IMR-90 (cell line): ENCODE results near the gene NPPB. TPM values are rescaled to one million over a fixed set of nuclear protein-coding genes. Genes with fewer than 3 reads are reported as not detected.

Experiments
- ATAC-seq: fragments of 200-7000 bp; cut with Tn5 transposase; 2 replicates; pipeline ENCODE4 v1.9.1; 2020; ENCODE audit warnings: low read depth, mild to moderate bottlenecking, moderate library complexity
- BruUV-seq: library from RNA; stranded (reverse); fragments of 400-500 nt; replicated peaks from 2 replicates; lab custom pipeline; 2021; lab: Mats Ljungman, UMichigan
- CTCF ChIA-PET: fragments of 300-600 bp; formaldehyde crosslinking; extraction: SDS; loops from one replicate; lab custom pipeline; 2021; ENCODE audit warnings: antibody characterized with exemption; lab: Yijun Ruan, JAX
- POLR2A ChIA-PET: fragments of 300-600 bp; sonication (Branson Sonifier 250); formaldehyde crosslinking; loops from one replicate; lab custom pipeline; 2022; ENCODE audit warnings: antibody characterized with exemption; ENCODE audit not compliant: unreplicated experiment; lab: Charles Lee
- DNase-seq: peaks from one replicate; pipeline ENCODE4 v3.0.0; 2013
- H2AFZ ChIP-seq: replicated peaks from 2 replicates; pipeline ENCODE3; 2013; ENCODE audit warnings: low read length, mild to moderate bottlenecking; ENCODE audit not compliant: poor library complexity
- H2AK5ac ChIP-seq: 2 replicates; pipeline ENCODE4 v1.6.1; 2013; ENCODE audit warnings: low read depth, low read length, inconsistent platforms
- H2AK9ac ChIP-seq: replicated peaks from 2 replicates; pipeline ENCODE3; 2013; ENCODE audit warnings: mild to moderate bottlenecking, low read depth, low read length, moderate library complexity; ENCODE audit not compliant: poor library complexity
- H2BK120ac ChIP-seq: 2 replicates; pipeline ENCODE4 v1.6.1; 2013; ENCODE audit warnings: low read depth, low read length, inconsistent platforms
- H2BK15ac ChIP-seq: 3 replicates; pipeline ENCODE4 v1.6.1; 2013; ENCODE audit warnings: low read depth, low read length, inconsistent platforms
- H2BK20ac ChIP-seq: 2 replicates; pipeline ENCODE4 v1.6.1; 2013; ENCODE audit warnings: low read depth, mild to moderate bottlenecking, inconsistent platforms, low read length, moderate library complexity
- H2BK5ac ChIP-seq: 2 replicates; pipeline ENCODE4 v1.6.1; 2013; ENCODE audit warnings: mild to moderate bottlenecking, low read depth, low read length, inconsistent platforms; ENCODE audit not compliant: poor library complexity, severe bottlenecking
- H3K14ac ChIP-seq: replicated peaks from 2 replicates; pipeline ENCODE4 v1.6.1; 2013; ENCODE audit warnings: low read depth, low read length, inconsistent platforms
- H3K18ac ChIP-seq: 2 replicates; pipeline ENCODE4 v1.6.1; 2013; ENCODE audit warnings: low read depth, low read length, control low read depth
- H3K23ac ChIP-seq: 2 replicates; pipeline ENCODE4 v1.6.1; 2013; ENCODE audit warnings: low read depth, low read length, inconsistent platforms
- H3K27ac ChIP-seq: 2 replicates; pipeline ENCODE4 v1.5.1; 2013; ENCODE audit warnings: mild to moderate bottlenecking, control low read depth, low read length; ENCODE audit not compliant: insufficient read depth
- H3K27me3 ChIP-seq: 2 replicates; pipeline ENCODE4 v1.6.1; 2013; ENCODE audit warnings: low read length; ENCODE audit not compliant: control insufficient read depth, insufficient read depth
- H3K36me3 ChIP-seq: 2 replicates; pipeline ENCODE4 v1.6.1; 2013; ENCODE audit warnings: low read length, mixed read lengths; ENCODE audit not compliant: control insufficient read depth, insufficient read depth
- H3K4ac ChIP-seq: 2 replicates; pipeline ENCODE4 v1.6.1; 2013; ENCODE audit warnings: low read depth, low read length, inconsistent platforms
- H3K4me1 ChIP-seq: 2 replicates; pipeline ENCODE4 v1.6.1; 2013; ENCODE audit warnings: low read length, mixed read lengths; ENCODE audit not compliant: control insufficient read depth, insufficient read depth
- H3K4me2 ChIP-seq: 2 replicates; pipeline ENCODE4 v1.6.1; 2013; ENCODE audit warnings: low read depth, mild to moderate bottlenecking, control low read depth, low read length, moderate library complexity
- H3K4me3 ChIP-seq: 2 replicates; pipeline ENCODE4 v1.5.1; 2013; ENCODE audit warnings: low read depth, mild to moderate bottlenecking, control low read depth, low read length, moderate library complexity; ENCODE audit not compliant: insufficient read depth
- H3K56ac ChIP-seq: 2 replicates; pipeline ENCODE4 v1.6.1; 2013; ENCODE audit warnings: low read length, inconsistent platforms; ENCODE audit not compliant: insufficient read depth; ENCODE audit errors: extremely low read depth
- H3K79me1 ChIP-seq, 2 experiments: 2 replicates each; pipeline ENCODE4 v1.6.1; 2013; ENCODE audit warnings: low read length in 2 of 2, inconsistent platforms in 1 of 2, low read depth in 1 of 2
- H3K9ac ChIP-seq: 2 replicates; pipeline ENCODE4 v1.6.1; 2013; ENCODE audit warnings: low read depth, low read length, control low read depth
- H3K9me1 ChIP-seq: 2 replicates; pipeline ENCODE4 v1.6.1; 2013; ENCODE audit warnings: low read length, inconsistent platforms; ENCODE audit not compliant: insufficient read depth
- H3K9me3 ChIP-seq: 2 replicates; pipeline ENCODE4 v1.6.1; 2013; ENCODE audit warnings: low read length; ENCODE audit not compliant: control insufficient read depth, insufficient read depth
- H4K20me1 ChIP-seq: 2 replicates; pipeline ENCODE4 v1.6.1; 2013; ENCODE audit warnings: low read length, inconsistent platforms; ENCODE audit not compliant: insufficient read depth
- H4K5ac ChIP-seq: 2 replicates; pipeline ENCODE4 v1.6.1; 2013; ENCODE audit warnings: mild to moderate bottlenecking, low read depth, low read length, control low read depth
- H4K8ac ChIP-seq, 2 experiments: 2 replicates each; pipeline ENCODE4 v1.6.1; 2013; ENCODE audit warnings: low read depth in 2 of 2, low read length in 2 of 2, control low read depth in 1 of 2, inconsistent platforms in 1 of 2
- H4K91ac ChIP-seq: 2 replicates; pipeline ENCODE4 v1.6.1; 2013; ENCODE audit warnings: low read depth, low read length, inconsistent platforms; ENCODE audit not compliant: insufficient read depth
- BHLHE40 ChIP-seq: fragments of 150-350 bp; IDR thresholded peaks from 2 replicates; pipeline ENCODE4 v1.6.1; 2016; ENCODE audit warnings: mild to moderate bottlenecking, low read depth, low read length
- CEBPB ChIP-seq: IDR thresholded peaks from 2 replicates; pipeline ENCODE4 v1.6.1; 2012; ENCODE audit warnings: low read depth, low read length, improper control_type of control experiment
- CHD1 ChIP-seq: IDR thresholded peaks from 2 replicates; pipeline ENCODE4 v1.6.1; 2012; ENCODE audit warnings: low read depth, low read length, improper control_type of control experiment
- ELK1 ChIP-seq: fragments of 150-350 bp; IDR thresholded peaks from 2 replicates; pipeline ENCODE4 v1.6.1; 2016; ENCODE audit warnings: low read depth, mild to moderate bottlenecking, low read length, moderate library complexity, borderline replicate concordance
- FOS ChIP-seq: fragments of 150-350 bp; IDR thresholded peaks from 2 replicates; pipeline ENCODE4 v1.6.1; 2016; ENCODE audit warnings: low read depth, low read length
- MAFK ChIP-seq: IDR thresholded peaks from 2 replicates; pipeline ENCODE4 v1.6.1; 2012; ENCODE audit warnings: low read depth, low read length, improper control_type of control experiment
- MAZ ChIP-seq: IDR thresholded peaks from 2 replicates; pipeline ENCODE4 v1.6.1; 2012; ENCODE audit warnings: low read depth, mild to moderate bottlenecking, low read length, improper control_type of control experiment, moderate library complexity, borderline replicate concordance
- MXI1 ChIP-seq: IDR thresholded peaks from 2 replicates; pipeline ENCODE4 v1.6.1; 2012; ENCODE audit warnings: low read depth, mild to moderate bottlenecking, low read length, moderate library complexity, borderline replicate concordance
- NFE2L2 ChIP-seq: fragments of 150-350 bp; IDR thresholded peaks from 2 replicates; pipeline ENCODE4 v1.6.1; 2016; ENCODE audit warnings: low read depth, mild to moderate bottlenecking, low read length
- POLR2A ChIP-seq: IDR thresholded peaks from 2 replicates; pipeline ENCODE4 v1.6.1; 2012; ENCODE audit warnings: mild to moderate bottlenecking, low read depth, low read length
- RAD21 ChIP-seq: IDR thresholded peaks from 2 replicates; pipeline ENCODE4 v1.6.1; 2012; ENCODE audit warnings: low read length, improper control_type of control experiment
- RCOR1 ChIP-seq: IDR thresholded peaks from 2 replicates; pipeline ENCODE4 v1.6.1; 2012; ENCODE audit warnings: mild to moderate bottlenecking, low read length, improper control_type of control experiment; ENCODE audit not compliant: insufficient replicate concordance
- RFX5 ChIP-seq: IDR thresholded peaks from 2 replicates; pipeline ENCODE4 v1.8.0; 2012; ENCODE audit warnings: low read depth, mild to moderate bottlenecking, low read length, moderate library complexity
- SMC3 ChIP-seq: fragments of 150-350 bp; IDR thresholded peaks from 2 replicates; pipeline ENCODE4 v1.6.1; 2016; ENCODE audit warnings: low read depth, mild to moderate bottlenecking, antibody characterized with exemption, low read length, moderate library complexity
- WGBS, 2 experiments: methylation state at CpG; one replicate each; pipeline versions ENCODE4 v1.1.5 to v1.1.7; 2013; ENCODE audit warnings: missing lambda C conversion rate in 2 of 2; ENCODE audit not compliant: insufficient read length in 1 of 2; ENCODE audit errors: extremely low coverage in 2 of 2; 5-methylcytosine and 5-hydroxymethylcytosine counted together
- dilution Hi-C: fragments of 300-500 bp; cut with HindIII; formaldehyde crosslinking; loops from one replicate; pipeline ENCODE4 v1.14.3; 2018; ENCODE audit warnings: low sequenced_read_pairs; ENCODE audit not compliant: unreplicated experiment
- in situ Hi-C: fragments of 300-500 bp; cut with MboI; formaldehyde crosslinking; loops from 3 replicates; pipeline ENCODE4 v1.14.3; 2019; ENCODE audit warnings: low sequenced_read_pairs, inconsistent platforms, mixed read lengths
- intact Hi-C: fragments of 100-400 bp; cut with micrococcal nuclease; formaldehyde crosslinking; loops from 2 replicates; pipeline ENCODE4 v1.10.0; 2022
- polyA plus RNA-seq, 3 experiments: library from polyadenylated mRNA; depleted of rRNA; stranded (reverse); fragments of >200 nt; gene quantifications; 2 replicates each; pipeline ENCODE4 v1.2.3, GENCODE V29; 2012; ENCODE audit warnings: low replicate concordance in 1 of 3
- total RNA-seq: library from RNA; depleted of rRNA; stranded (reverse); fragments of >200 nt; gene quantifications from 2 replicates; pipeline ENCODE4 v1.2.3, GENCODE V29; 2012
- TF ChIP-seq, protein P1 (sequence below): fragments of 150-350 bp; IDR thresholded peaks from 2 replicates; pipeline ENCODE4 v1.6.1; 2017; ENCODE audit warnings: mild to moderate bottlenecking, antibody characterized with exemption, low read length, low read depth
- TF ChIP-seq, protein P2 (sequence below): conservative IDR thresholded peaks from 2 replicates; pipeline ENCODE4 v1.5.1; 2012; ENCODE audit warnings: mild to moderate bottlenecking, low read depth, low read length, improper control_type of control experiment

NPPB gene
- total and polyA plus RNA-seq, 2 of the 4 experiments (the other 2 are of a cell fraction) = not detected

- Histone ChIP-seq H3K18ac (no peak overlapping the region), H3K27ac (no peak overlapping the region), H3K56ac (no peak overlapping the region), H3K79me1 (no peaks in the 10 kb centered on the region), H2AK5ac (no peak overlapping the region), H3K36me3 (no peaks in the 10 kb centered on the region), H3K4me2 (no peak overlapping the region), H3K9ac (no peak overlapping the region), H2BK20ac (no peak overlapping the region), H3K27me3 (peaks cover 65% of the 10 kb centered on the region), H2BK15ac (no peak overlapping the region), H3K14ac (no peak overlapping the region), H2AK9ac (no peak overlapping the region), H4K91ac (no peak overlapping the region), H3K4me1 (no peaks in the 10 kb centered on the region), H2BK120ac (no peak overlapping the region), H3K23ac (no peak overlapping the region), H2AFZ (no peak overlapping the region), H3K9me1 (no peaks in the 10 kb centered on the region), H3K4ac (no peak overlapping the region), H4K5ac (no peak overlapping the region), H4K8ac (no peak overlapping the region), H4K20me1 (no peaks in the 10 kb centered on the region), H2BK5ac (no peak overlapping the region), H3K9me3 (no peaks in the 10 kb centered on the region), H3K4me3 (no peak overlapping the region)
- BruUV-seq = no TSS peak
- CTCF ChIA-PET = interaction anchor here (0.6 kb wide), 1 partner anchor 90 kb away, joined by 7 read pairs; no protein-coding TSS in a partner anchor
- ATAC-seq = no peak
- DNase-seq = no peak
- dilution Hi-C loops (no loop called here), intact Hi-C loops (no loop called here), in situ Hi-C loops (no loop called here)
- POLR2A ChIA-PET = no interaction called here
- TF ChIP-seq, protein P1, sequence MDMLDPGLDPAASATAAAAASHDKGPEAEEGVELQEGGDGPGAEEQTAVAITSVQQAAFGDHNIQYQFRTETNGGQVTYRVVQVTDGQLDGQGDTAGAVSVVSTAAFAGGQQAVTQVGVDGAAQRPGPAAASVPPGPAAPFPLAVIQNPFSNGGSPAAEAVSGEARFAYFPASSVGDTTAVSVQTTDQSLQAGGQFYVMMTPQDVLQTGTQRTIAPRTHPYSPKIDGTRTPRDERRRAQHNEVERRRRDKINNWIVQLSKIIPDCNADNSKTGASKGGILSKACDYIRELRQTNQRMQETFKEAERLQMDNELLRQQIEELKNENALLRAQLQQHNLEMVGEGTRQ = no peak
- TF ChIP-seq CEBPB (no peak), NFE2L2 (no peak), FOS (no peak), ELK1 (no peak), MAZ (no peak), POLR2A (no peak), BHLHE40 (no peak), RAD21 (no peak), RFX5 (no peak), MXI1 (no peak), CHD1 (no peak), SMC3 (no peak), RCOR1 (no peak), MAFK (no peak)
- TF ChIP-seq, protein P2, sequence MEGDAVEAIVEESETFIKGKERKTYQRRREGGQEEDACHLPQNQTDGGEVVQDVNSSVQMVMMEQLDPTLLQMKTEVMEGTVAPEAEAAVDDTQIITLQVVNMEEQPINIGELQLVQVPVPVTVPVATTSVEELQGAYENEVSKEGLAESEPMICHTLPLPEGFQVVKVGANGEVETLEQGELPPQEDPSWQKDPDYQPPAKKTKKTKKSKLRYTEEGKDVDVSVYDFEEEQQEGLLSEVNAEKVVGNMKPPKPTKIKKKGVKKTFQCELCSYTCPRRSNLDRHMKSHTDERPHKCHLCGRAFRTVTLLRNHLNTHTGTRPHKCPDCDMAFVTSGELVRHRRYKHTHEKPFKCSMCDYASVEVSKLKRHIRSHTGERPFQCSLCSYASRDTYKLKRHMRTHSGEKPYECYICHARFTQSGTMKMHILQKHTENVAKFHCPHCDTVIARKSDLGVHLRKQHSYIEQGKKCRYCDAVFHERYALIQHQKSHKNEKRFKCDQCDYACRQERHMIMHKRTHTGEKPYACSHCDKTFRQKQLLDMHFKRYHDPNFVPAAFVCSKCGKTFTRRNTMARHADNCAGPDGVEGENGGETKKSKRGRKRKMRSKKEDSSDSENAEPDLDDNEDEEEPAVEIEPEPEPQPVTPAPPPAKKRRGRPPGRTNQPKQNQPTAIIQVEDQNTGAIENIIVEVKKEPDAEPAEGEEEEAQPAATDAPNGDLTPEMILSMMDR = no peak
- WGBS, 2 experiments = no CpG with 5 or more reads among the region's 6 CpGs
Measured at GRCh38 chr1:11877074-11877473, 18.3 kb upstream of the NPPB start.
